ENCODE measurements around the gene CCDC70.

The CCDC70 gene

GRCh38 chr13:51879133-51879532, 17.4 kb downstream of the CCDC70 start:
- TF ChIP-seq ZFX (IDR thresholded peaks at IDR 0.05; ENCODE audit: borderline replicate concordance) (no peak), CTCF (IDR thresholded peaks at IDR 0.05) (no peak)
- no peak overlapping the region for H3K27ac ChIP-seq

- TF ChIP-seq ZFX (IDR thresholded peaks at IDR 0.05; ENCODE audit: borderline replicate concordance) (no peak), CTCF (IDR thresholded peaks at IDR 0.05) (no peak)
- H3K27ac ChIP-seq = no peak overlapping the region
These were observed 19.5 kb downstream of the CCDC70 start for GRCh38 chr13:51881296-51881695.

GRCh38 chr13:51882570-51883225, 20.9 kb downstream of the CCDC70 start:
- no peak for TF ChIP-seq ZFX (IDR thresholded peaks at IDR 0.05; ENCODE audit: borderline replicate concordance)
- TF ChIP-seq CTCF (IDR thresholded peaks at IDR 0.05) = no peak
- H3K27ac ChIP-seq = no peak overlapping the region

GRCh38 chr13:51883226-51883600, 21.4 kb downstream of the CCDC70 start:
- no peak for TF ChIP-seq CTCF (IDR thresholded peaks at IDR 0.05)
- no peak for TF ChIP-seq ZFX (IDR thresholded peaks at IDR 0.05; ENCODE audit: borderline replicate concordance)
- no peak overlapping the region for H3K27ac ChIP-seq

GRCh38 chr13:51885651-51886050, 23.9 kb downstream of the CCDC70 start:
- TF ChIP-seq ZFX (IDR thresholded peaks at IDR 0.05; ENCODE audit: borderline replicate concordance) (no peak), CTCF (IDR thresholded peaks at IDR 0.05) (no peak)
- no peak overlapping the region for H3K27ac ChIP-seq

- TF ChIP-seq CTCF (IDR thresholded peaks at IDR 0.05) (no peak), ZFX (IDR thresholded peaks at IDR 0.05; ENCODE audit: borderline replicate concordance) (no peak)
- no peak overlapping the region for H3K27ac ChIP-seq
These were observed 25.7 kb downstream of the CCDC70 start for GRCh38 chr13:51887468-51887867.

- no peak overlapping the region for H3K27ac ChIP-seq
- TF ChIP-seq ZFX (IDR thresholded peaks at IDR 0.05; ENCODE audit: borderline replicate concordance) (no peak), CTCF (IDR thresholded peaks at IDR 0.05) (no peak)
These were observed 30.9 kb downstream of the CCDC70 start for GRCh38 chr13:51892657-51893056.
